ENCODE results near the gene HDGFL2. TPM values are rescaled to one million over a fixed set of nuclear protein-coding genes. Genes with fewer than 3 reads are reported as not detected.

The HDGFL2 gene
- total and polyA plus RNA-seq, 10 of the 15 experiments (the other 5 are each of a cell fraction or from before 2014, with no cell fraction given), result 0.16 to 56.9 (median 25.3) TPM

- ATAC-seq (no peak), FAIRE-seq (no peak), DNase-seq (ENCODE audit: low read depth, low spot score) (no peak)
- in situ Hi-C loops (cut with MboI) (no loop called here), intact Hi-C loops (cut with micrococcal nuclease; ENCODE audit: unreplicated experiment) (no loop called here)
- Histone ChIP-seq H3K9me3 (replicated peaks; ENCODE audit: control insufficient read depth, insufficient read depth, low read length) (peaks cover 2% of the 10 kb centered on the region; the same call in 2 of the 3 replicates), H4K20me1 (ENCODE audit: control insufficient read depth, insufficient read depth) (no peaks in the 10 kb centered on the region), H2AFZ (ENCODE audit: control insufficient read depth, low read depth, low read length) (no peak overlapping the region), H3K4me2 (ENCODE audit: control insufficient read depth, insufficient read depth) (no peak overlapping the region), H3K4me1 (ENCODE audit: control insufficient read depth, insufficient read depth, low read length) (peaks cover 12% of the 10 kb centered on the region), H3K4me3 (no peak overlapping the region), H3K9ac (ENCODE audit: control insufficient read depth, insufficient read depth, low read length) (no peak overlapping the region), H3K79me2 (ENCODE audit: control insufficient read depth, insufficient read depth, low read length) (no peaks in the 10 kb centered on the region), H3K27ac (ENCODE audit: control insufficient read depth, insufficient read depth) (no peak overlapping the region), H3K27me3 (replicated peaks in 1 of 2; ENCODE audit: control insufficient read depth in 2 of 2, insufficient read depth in 2 of 2, low read length in 1 of 2) (no peaks in the 10 kb centered on the region), H3K36me3 (ENCODE audit: control insufficient read depth in 2 of 2, insufficient read depth in 2 of 2, low read length in 1 of 2) (no peaks in the 10 kb centered on the region)
- ChIA-PET RAD21 (ENCODE audit: unreplicated experiment) (no interaction called here), POLR2A (interaction anchor here (0.7 kb wide), 1 partner anchor 472 kb away, joined by 3 read pairs; no protein-coding TSS in a partner anchor), CTCF (interaction anchor here (0.7 to 4.8 kb wide), 7 partner anchors 16 to 183 kb away, joined by 3 to 44 read pairs (median 4); no protein-coding TSS in a partner anchor), SMC1A (ENCODE audit: uncharacterized antibody, unreplicated experiment) (interaction anchor here (0.6 to 1.4 kb wide), 3 partner anchors 16 to 1431 kb away, joined by 3 to 4 read pairs (median 4); no protein-coding TSS in a partner anchor)
- no TSS peak for BruUV-seq (replicated peaks)
- TF ChIP-seq TARDBP (IDR thresholded peaks at IDR 0.05; ENCODE audit: borderline replicate concordance) (no peak), TBL1XR1 (IDR thresholded peaks at IDR 0.05; ENCODE audit: low read depth, low read length) (no peak), CEBPB (IDR thresholded peaks at IDR 0.05; ENCODE audit: borderline replicate concordance in 1 of 2, low read depth in 2 of 2, low read length in 2 of 2) (no peak), RELA (IDR thresholded peaks at IDR 0.05; ENCODE audit: borderline replicate concordance, partially characterized antibody) (no peak), TCF7 (IDR thresholded peaks at IDR 0.05; ENCODE audit: borderline replicate concordance) (no peak), HDAC6 (IDR thresholded peaks at IDR 0.05; ENCODE audit: unreplicated experiment) (no peak), CBX3 (IDR thresholded peaks at IDR 0.05; ENCODE audit: borderline replicate concordance, low read depth) (no peak), BCL11A (IDR thresholded peaks at IDR 0.05; ENCODE audit: low read depth, low read length) (no peak), USF2 (IDR thresholded peaks at IDR 0.05; ENCODE audit: borderline replicate concordance, low read depth, low read length) (no peak), SMC3 (IDR thresholded peaks at IDR 0.05; ENCODE audit: borderline replicate concordance, low read length) (no peak)
- TF ChIP-seq, protein P1, sequence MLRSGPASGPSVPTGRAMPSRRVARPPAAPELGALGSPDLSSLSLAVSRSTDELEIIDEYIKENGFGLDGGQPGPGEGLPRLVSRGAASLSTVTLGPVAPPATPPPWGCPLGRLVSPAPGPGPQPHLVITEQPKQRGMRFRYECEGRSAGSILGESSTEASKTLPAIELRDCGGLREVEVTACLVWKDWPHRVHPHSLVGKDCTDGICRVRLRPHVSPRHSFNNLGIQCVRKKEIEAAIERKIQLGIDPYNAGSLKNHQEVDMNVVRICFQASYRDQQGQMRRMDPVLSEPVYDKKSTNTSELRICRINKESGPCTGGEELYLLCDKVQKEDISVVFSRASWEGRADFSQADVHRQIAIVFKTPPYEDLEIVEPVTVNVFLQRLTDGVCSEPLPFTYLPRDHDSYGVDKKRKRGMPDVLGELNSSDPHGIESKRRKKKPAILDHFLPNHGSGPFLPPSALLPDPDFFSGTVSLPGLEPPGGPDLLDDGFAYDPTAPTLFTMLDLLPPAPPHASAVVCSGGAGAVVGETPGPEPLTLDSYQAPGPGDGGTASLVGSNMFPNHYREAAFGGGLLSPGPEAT (IDR thresholded peaks at IDR 0.05; ENCODE audit: low read depth), result no peak
- TF ChIP-seq, protein P2, sequence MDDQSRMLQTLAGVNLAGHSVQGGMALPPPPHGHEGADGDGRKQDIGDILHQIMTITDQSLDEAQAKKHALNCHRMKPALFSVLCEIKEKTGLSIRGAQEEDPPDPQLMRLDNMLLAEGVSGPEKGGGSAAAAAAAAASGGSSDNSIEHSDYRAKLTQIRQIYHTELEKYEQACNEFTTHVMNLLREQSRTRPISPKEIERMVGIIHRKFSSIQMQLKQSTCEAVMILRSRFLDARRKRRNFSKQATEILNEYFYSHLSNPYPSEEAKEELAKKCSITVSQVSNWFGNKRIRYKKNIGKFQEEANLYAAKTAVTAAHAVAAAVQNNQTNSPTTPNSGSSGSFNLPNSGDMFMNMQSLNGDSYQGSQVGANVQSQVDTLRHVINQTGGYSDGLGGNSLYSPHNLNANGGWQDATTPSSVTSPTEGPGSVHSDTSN (IDR thresholded peaks at IDR 0.05; ENCODE audit: insufficient replicate concordance, low read depth, low read length), result no peak
- TF ChIP-seq, protein P3, sequence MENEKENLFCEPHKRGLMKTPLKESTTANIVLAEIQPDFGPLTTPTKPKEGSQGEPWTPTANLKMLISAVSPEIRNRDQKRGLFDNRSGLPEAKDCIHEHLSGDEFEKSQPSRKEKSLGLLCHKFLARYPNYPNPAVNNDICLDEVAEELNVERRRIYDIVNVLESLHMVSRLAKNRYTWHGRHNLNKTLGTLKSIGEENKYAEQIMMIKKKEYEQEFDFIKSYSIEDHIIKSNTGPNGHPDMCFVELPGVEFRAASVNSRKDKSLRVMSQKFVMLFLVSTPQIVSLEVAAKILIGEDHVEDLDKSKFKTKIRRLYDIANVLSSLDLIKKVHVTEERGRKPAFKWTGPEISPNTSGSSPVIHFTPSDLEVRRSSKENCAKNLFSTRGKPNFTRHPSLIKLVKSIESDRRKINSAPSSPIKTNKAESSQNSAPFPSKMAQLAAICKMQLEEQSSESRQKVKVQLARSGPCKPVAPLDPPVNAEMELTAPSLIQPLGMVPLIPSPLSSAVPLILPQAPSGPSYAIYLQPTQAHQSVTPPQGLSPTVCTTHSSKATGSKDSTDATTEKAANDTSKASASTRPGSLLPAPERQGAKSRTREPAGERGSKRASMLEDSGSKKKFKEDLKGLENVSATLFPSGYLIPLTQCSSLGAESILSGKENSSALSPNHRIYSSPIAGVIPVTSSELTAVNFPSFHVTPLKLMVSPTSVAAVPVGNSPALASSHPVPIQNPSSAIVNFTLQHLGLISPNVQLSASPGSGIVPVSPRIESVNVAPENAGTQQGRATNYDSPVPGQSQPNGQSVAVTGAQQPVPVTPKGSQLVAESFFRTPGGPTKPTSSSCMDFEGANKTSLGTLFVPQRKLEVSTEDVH (IDR thresholded peaks at IDR 0.05; ENCODE audit: low read depth, partially characterized antibody), result no peak
- TF ChIP-seq, protein P4, sequence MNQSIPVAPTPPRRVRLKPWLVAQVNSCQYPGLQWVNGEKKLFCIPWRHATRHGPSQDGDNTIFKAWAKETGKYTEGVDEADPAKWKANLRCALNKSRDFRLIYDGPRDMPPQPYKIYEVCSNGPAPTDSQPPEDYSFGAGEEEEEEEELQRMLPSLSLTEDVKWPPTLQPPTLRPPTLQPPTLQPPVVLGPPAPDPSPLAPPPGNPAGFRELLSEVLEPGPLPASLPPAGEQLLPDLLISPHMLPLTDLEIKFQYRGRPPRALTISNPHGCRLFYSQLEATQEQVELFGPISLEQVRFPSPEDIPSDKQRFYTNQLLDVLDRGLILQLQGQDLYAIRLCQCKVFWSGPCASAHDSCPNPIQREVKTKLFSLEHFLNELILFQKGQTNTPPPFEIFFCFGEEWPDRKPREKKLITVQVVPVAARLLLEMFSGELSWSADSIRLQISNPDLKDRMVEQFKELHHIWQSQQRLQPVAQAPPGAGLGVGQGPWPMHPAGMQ (IDR thresholded peaks at IDR 0.05; ENCODE audit: borderline replicate concordance), result no peak
- WGBS (ENCODE audit: insufficient coverage, insufficient replicate concordance, low lambda C conversion rate, missing lambda C conversion rate), result 68% methylated on average over 12 of the region's 12 CpGs
Observed at GRCh38 chr19:4541114-4541805, 69.2 kb downstream of the HDGFL2 start.

Measured in GM12878 (cell line).